ENCODE measurements around the gene LAYN. TPM values are rescaled to one million over a fixed set of nuclear protein-coding genes. Genes with fewer than 3 reads are reported as not detected.

The LAYN gene
- total RNA-seq, 1 donor, result 66.5 TPM

GRCh38 chr11:111549196-111549868 is 8.8 kb downstream of the LAYN start:
- TF ChIP-seq CTCF (IDR thresholded peaks at IDR 0.05; ENCODE audit: insufficient read depth, low read depth, low read length), result no peak
- DNase-seq (ENCODE audit: low read depth), result no peak
- no peak overlapping the region for H3K4me3 ChIP-seq (ENCODE audit: low read depth, low read length)

- H3K4me3 ChIP-seq (ENCODE audit: low read depth, low read length), result no peak overlapping the region
- peak; percentile 53 for DNase-seq (ENCODE audit: low read depth)
- TF ChIP-seq CTCF (IDR thresholded peaks at IDR 0.05; ENCODE audit: insufficient read depth, low read depth, low read length), result no peak
Observed at GRCh38 chr11:111549869-111550203, 9.3 kb downstream of the LAYN start.

- DNase-seq (ENCODE audit: low read depth), result no peak
Observed at GRCh38 chr11:111550258-111550657, 9.7 kb downstream of the LAYN start.

GRCh38 chr11:111554532-111554931 is 14.0 kb downstream of the LAYN start:
- no peak for TF ChIP-seq CTCF (IDR thresholded peaks at IDR 0.05; ENCODE audit: insufficient read depth, low read depth, low read length)
- no peak for DNase-seq (ENCODE audit: low read depth)
- H3K4me3 ChIP-seq (ENCODE audit: low read depth, low read length), result no peak overlapping the region

More at GRCh38 chr11:111550258-111550657, 9.7 kb downstream of the LAYN start:
- H3K4me3 ChIP-seq (ENCODE audit: low read depth, low read length), result no peak overlapping the region
- no peak for TF ChIP-seq CTCF (IDR thresholded peaks at IDR 0.05; ENCODE audit: insufficient read depth, low read depth, low read length)

GRCh38 chr11:111555255-111555654 is 14.7 kb downstream of the LAYN start:
- DNase-seq (ENCODE audit: low read depth), result peak; percentile 23
- no peak overlapping the region for H3K4me3 ChIP-seq (ENCODE audit: low read depth, low read length)
- no peak for TF ChIP-seq CTCF (IDR thresholded peaks at IDR 0.05; ENCODE audit: insufficient read depth, low read depth, low read length)

GRCh38 chr11:111557425-111558111 is 17.0 kb downstream of the LAYN start:
- H3K4me3 ChIP-seq (ENCODE audit: low read depth, low read length), result no peak overlapping the region
- no peak for TF ChIP-seq CTCF (IDR thresholded peaks at IDR 0.05; ENCODE audit: insufficient read depth, low read depth, low read length)
- DNase-seq (ENCODE audit: low read depth), result peak; percentile 89

All from fibroblast of villous mesenchyme (primary cell).